HEK293 (cell line): ENCODE measurements around the gene LRRK1.

Source experiments
- CTCF ChIA-PET: fragments of 350-600 bp; formaldehyde crosslinking; extraction: SDS; loops from one replicate; lab custom pipeline; 2021; ENCODE audit warnings: antibody characterized with exemption; lab: Yijun Ruan, JAX
- POLR2A ChIA-PET: fragments of 300-600 bp; formaldehyde crosslinking; extraction: SDS; loops from one replicate; lab custom pipeline; 2020; ENCODE audit warnings: antibody characterized with exemption, inconsistent platforms; lab: Yijun Ruan, JAX
- H3K27ac ChIP-seq: fragments of 200-500 bp; sonication (Bioruptor generic); 2 replicates; pipeline ENCODE4 v1.5.1; 2014; ENCODE audit warnings: low read depth, low read length, control low read depth, inconsistent platforms; ENCODE audit errors: extremely low read depth
- H3K36me3 ChIP-seq, 2 experiments: fragments of 200-500 bp in 1 of 2; sonication (Bioruptor generic) in 1 of 2; 1 replicate in 1 of 2; 2 replicates in 1 of 2; pipeline ENCODE4 v1.5.1; 2014 to 2017; ENCODE audit warnings: inconsistent platforms in 2 of 2, low read length in 2 of 2; ENCODE audit not compliant: control insufficient read depth in 2 of 2, insufficient read depth in 1 of 2
- H3K4me1 ChIP-seq: fragments of 200-500 bp; sonication (Bioruptor generic); 2 replicates; pipeline ENCODE4 v1.5.1; 2014; ENCODE audit warnings: mild to moderate bottlenecking, low read length, inconsistent platforms; ENCODE audit not compliant: control insufficient read depth, insufficient read depth
- H3K4me3 ChIP-seq: 2 replicates; pipeline ENCODE4 v1.5.1; 2011; ENCODE audit warnings: low read depth, mild to moderate bottlenecking, control low read depth, low read length, moderate library complexity
- H3K9me3 ChIP-seq: fragments of 200-500 bp; sonication (Bioruptor generic); 2 replicates; pipeline ENCODE4 v1.5.1; 2014; ENCODE audit warnings: low read depth, low read length, inconsistent platforms; ENCODE audit not compliant: control insufficient read depth, insufficient read depth
- HOXA7 ChIP-seq: sonication (generic); formaldehyde crosslinking; IDR thresholded peaks from 2 replicates; pipeline ENCODE4 v1.8.1; 2022; ENCODE audit warnings: missing genetic modification reagents, borderline replicate concordance
- KLF9 ChIP-seq: fragments of 450-650 bp; formaldehyde crosslinking; IDR thresholded peaks from 2 replicates; pipeline ENCODE4 v1.5.1; 2016; ENCODE audit warnings: missing biosample characterization, missing genetic modification characterization, low read depth
- WT1 ChIP-seq: fragments of 450-650 bp; formaldehyde crosslinking; IDR thresholded peaks from 2 replicates; pipeline ENCODE4 v1.5.1; 2016; ENCODE audit warnings: missing biosample characterization, missing genetic modification characterization
- ZNF174 ChIP-seq: fragments of 450-650 bp; formaldehyde crosslinking; IDR thresholded peaks from 2 replicates; pipeline ENCODE4 v1.5.0; 2017; ENCODE audit warnings: missing biosample characterization, mild to moderate bottlenecking, missing genetic modification characterization
- ZNF202 ChIP-seq: fragments of 450-650 bp; formaldehyde crosslinking; IDR thresholded peaks from 2 replicates; pipeline ENCODE4 v1.5.1; 2016; ENCODE audit warnings: missing biosample characterization, missing genetic modification characterization, borderline replicate concordance
- ZNF214 ChIP-seq: fragments of 450-650 bp; formaldehyde crosslinking; IDR thresholded peaks from 2 replicates; pipeline ENCODE4 v1.5.1; 2017; ENCODE audit warnings: missing biosample characterization, mild to moderate bottlenecking, missing genetic modification characterization, borderline replicate concordance
- ZNF223 ChIP-seq: fragments of 450-650 bp; formaldehyde crosslinking; IDR thresholded peaks from 2 replicates; pipeline ENCODE4 v1.5.1; 2016; ENCODE audit warnings: missing biosample characterization, missing genetic modification characterization
- ZNF239 ChIP-seq: fragments of 450-650 bp; formaldehyde crosslinking; IDR thresholded peaks from 2 replicates; pipeline ENCODE4 v1.5.1; 2016; ENCODE audit warnings: missing biosample characterization, missing genetic modification characterization
- ZNF26 ChIP-seq: fragments of 450-650 bp; formaldehyde crosslinking; IDR thresholded peaks from 2 replicates; pipeline ENCODE4 v1.5.1; 2016; ENCODE audit warnings: missing biosample characterization, missing genetic modification characterization
- ZNF266 ChIP-seq: fragments of 450-650 bp; formaldehyde crosslinking; IDR thresholded peaks from 2 replicates; pipeline ENCODE4 v1.5.1; 2016; ENCODE audit warnings: missing biosample characterization, missing genetic modification characterization, low read depth
- ZNF274 ChIP-seq, 2 experiments: fragments of 200-500 bp in 1 of 2; fragments of 450-650 bp in 1 of 2; sonication (Bioruptor generic) in 1 of 2; formaldehyde crosslinking in 1 of 2; IDR thresholded peaks; 2 replicates each; pipeline versions ENCODE4 v1.5.1 to v1.6.1; 2014 to 2016; ENCODE audit warnings: borderline replicate concordance in 1 of 2, inconsistent platforms in 1 of 2, low read length in 1 of 2, missing biosample characterization in 1 of 2, missing genetic modification characterization in 1 of 2
- ZNF394 ChIP-seq: fragments of 450-650 bp; formaldehyde crosslinking; IDR thresholded peaks from 2 replicates; pipeline ENCODE4 v1.5.1; 2016; ENCODE audit warnings: missing biosample characterization, missing genetic modification characterization, mild to moderate bottlenecking, moderate library complexity, borderline replicate concordance
- ZNF426 ChIP-seq: fragments of 450-650 bp; formaldehyde crosslinking; IDR thresholded peaks from 2 replicates; pipeline ENCODE4 v1.5.1; 2017; ENCODE audit warnings: missing biosample characterization, missing genetic modification characterization, mild to moderate bottlenecking, inconsistent platforms, moderate library complexity
- ZNF571 ChIP-seq: fragments of 450-650 bp; formaldehyde crosslinking; IDR thresholded peaks from 2 replicates; pipeline ENCODE4 v1.5.0; 2017; ENCODE audit warnings: missing biosample characterization, missing genetic modification characterization
- ZSCAN5A ChIP-seq: fragments of 450-650 bp; formaldehyde crosslinking; IDR thresholded peaks from 2 replicates; pipeline ENCODE4 v1.5.1; 2016; ENCODE audit warnings: missing biosample characterization, missing genetic modification characterization
- TF ChIP-seq, protein P1 (sequence below): fragments of 450-650 bp; formaldehyde crosslinking; IDR thresholded peaks from 2 replicates; pipeline ENCODE4 v1.5.1; 2017; ENCODE audit warnings: missing biosample characterization, missing genetic modification characterization
- TF ChIP-seq, protein P2 (sequence below): fragments of 450-650 bp; formaldehyde crosslinking; IDR thresholded peaks from 2 replicates; pipeline ENCODE4 v1.5.1; 2016; ENCODE audit warnings: missing biosample characterization, missing genetic modification characterization

LRRK1 gene

DNA sequence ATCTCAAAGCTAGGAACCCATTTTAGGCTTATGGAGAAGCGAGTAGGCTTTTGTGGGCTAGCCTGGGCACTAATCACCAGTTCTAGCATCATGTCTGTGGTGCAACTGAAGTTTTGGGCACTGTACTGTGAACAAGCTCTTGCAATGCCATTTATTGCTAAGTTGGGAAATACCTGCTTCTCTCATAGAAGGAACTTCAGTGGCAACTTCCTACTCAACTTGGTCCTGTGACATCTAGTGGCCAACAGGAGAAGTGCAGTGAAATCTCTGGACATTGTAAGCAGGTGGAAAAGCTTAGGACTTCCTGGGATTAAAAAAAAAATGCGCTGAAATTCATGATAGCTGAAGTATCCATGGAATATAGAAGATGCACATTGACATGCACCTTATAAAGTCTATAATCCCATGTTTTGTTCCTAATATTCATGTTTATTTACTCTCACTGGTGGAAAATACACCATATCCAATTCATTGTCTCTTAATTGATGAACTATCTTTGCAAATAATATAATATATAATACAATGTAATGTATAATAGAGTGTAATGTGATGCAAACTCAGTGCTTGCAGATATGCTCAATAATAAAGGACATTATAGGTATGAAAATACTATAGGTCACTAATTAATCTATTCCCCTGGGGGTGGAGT lies 46.0 kb upstream of the LRRK1 start (continued):
- TF ChIP-seq ZSCAN5A (tag by site-specific recombination): no peak

GRCh38 chr15:100875495-100875894 lies 43.7 kb upstream of the LRRK1 start:
- no peak for TF ChIP-seq WT1 (tag by site-specific recombination)
- TF ChIP-seq, protein P1, sequence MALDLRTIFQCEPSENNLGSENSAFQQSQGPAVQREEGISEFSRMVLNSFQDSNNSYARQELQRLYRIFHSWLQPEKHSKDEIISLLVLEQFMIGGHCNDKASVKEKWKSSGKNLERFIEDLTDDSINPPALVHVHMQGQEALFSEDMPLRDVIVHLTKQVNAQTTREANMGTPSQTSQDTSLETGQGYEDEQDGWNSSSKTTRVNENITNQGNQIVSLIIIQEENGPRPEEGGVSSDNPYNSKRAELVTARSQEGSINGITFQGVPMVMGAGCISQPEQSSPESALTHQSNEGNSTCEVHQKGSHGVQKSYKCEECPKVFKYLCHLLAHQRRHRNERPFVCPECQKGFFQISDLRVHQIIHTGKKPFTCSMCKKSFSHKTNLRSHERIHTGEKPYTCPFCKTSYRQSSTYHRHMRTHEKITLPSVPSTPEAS (tag by site-specific recombination): peak; percentile 92
- ChIA-PET POLR2A (interaction anchor here (0.6 kb wide), 1 partner anchor 115 kb away, joined by 3 read pairs; no protein-coding TSS in a partner anchor), CTCF (interaction anchor here (0.7 to 1.5 kb wide), 4 partner anchors 11 to 251 kb away, joined by 3 to 9 read pairs (median 4); no protein-coding TSS in a partner anchor)
- Histone ChIP-seq H3K4me1 (no peaks in the 10 kb centered on the region; the same call in 1 of the 2 replicates), H3K9me3 (no peaks in the 10 kb centered on the region), H3K4me3 (no peak overlapping the region), H3K27ac (no peak overlapping the region), H3K36me3 (no peaks in the 10 kb centered on the region)

- TF ChIP-seq ZNF214 (tag by site-specific recombination) (no peak), HOXA7 (CRISPR knock-in tag) (no peak), KLF9 (tag by site-specific recombination) (no peak), ZNF202 (tag by site-specific recombination) (no peak), ZNF174 (tag by site-specific recombination) (no peak), ZNF26 (no peak), ZNF426 (no peak), ZNF274 (IDR thresholded peaks at IDR 0.05; ENCODE audit: low read length) (no peak), ZNF274 (tag by site-specific recombination; IDR thresholded peaks at IDR 0.05; ENCODE audit: borderline replicate concordance) (no peak), ZNF394 (tag by site-specific recombination) (no peak), ZNF239 (tag by site-specific recombination) (no peak), ZNF571 (tag by site-specific recombination) (no peak), ZNF223 (no peak), ZNF266 (no peak)
- TF ChIP-seq, protein P2, sequence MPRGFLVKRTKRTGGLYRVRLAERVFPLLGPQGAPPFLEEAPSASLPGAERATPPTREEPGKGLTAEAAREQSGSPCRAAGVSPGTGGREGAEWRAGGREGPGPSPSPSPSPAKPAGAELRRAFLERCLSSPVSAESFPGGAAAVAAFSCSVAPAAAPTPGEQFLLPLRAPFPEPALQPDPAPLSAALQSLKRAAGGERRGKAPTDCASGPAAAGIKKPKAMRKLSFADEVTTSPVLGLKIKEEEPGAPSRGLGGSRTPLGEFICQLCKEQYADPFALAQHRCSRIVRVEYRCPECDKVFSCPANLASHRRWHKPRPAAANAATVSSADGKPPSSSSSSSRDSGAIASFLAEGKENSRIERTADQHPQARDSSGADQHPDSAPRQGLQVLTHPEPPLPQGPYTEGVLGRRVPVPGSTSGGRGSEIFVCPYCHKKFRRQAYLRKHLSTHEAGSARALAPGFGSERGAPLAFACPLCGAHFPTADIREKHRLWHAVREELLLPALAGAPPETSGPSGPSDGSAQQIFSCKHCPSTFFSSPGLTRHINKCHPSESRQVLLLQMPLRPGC: no peak
Observed at GRCh38 chr15:100875976-100876375, 43.2 kb upstream of the LRRK1 start.

More at GRCh38 chr15:100875976-100876375, 43.2 kb upstream of the LRRK1 start:
- no peak overlapping the region for H3K27ac ChIP-seq
- ChIA-PET CTCF (interaction anchor here (0.6 to 3.3 kb wide), 4 partner anchors 10 to 52 kb away, joined by 3 to 16 read pairs (median 8); partner anchors contain the start of gene LRRK1), POLR2A (interaction anchor here (0.6 kb wide), 1 partner anchor 116 kb away, joined by 3 read pairs; no protein-coding TSS in a partner anchor)
- no peaks in the 10 kb centered on the region for H3K9me3 ChIP-seq
- no peak overlapping the region for H3K4me3 ChIP-seq
- no peaks in the 10 kb centered on the region for H3K36me3 ChIP-seq
- peaks cover under 1% of the 10 kb centered on the region for H3K4me1 ChIP-seq
